Activated CD8-positive, alpha-beta memory T cell treated with anti-CD3 and anti-CD28 coated beads for 48 hours (primary cell): ENCODE measurements around the gene CATSPERE.

Experiments used
- DNase-seq, 3 experiments: peaks; one replicate each; pipeline ENCODE4 v3.0.0-alpha.2; 2020; ENCODE audit warnings: low read depth in 2 of 3, low spot score in 2 of 3

CATSPERE gene

GRCh38 chr1:244461245-244462071, at the start of gene CATSPERE:
TSS of gene CATSPERE (plus strand) at chr1:244461273. CDS start at chr1:244461430, 157 bp downstream.
- DNase-seq, result peak; percentile 40 to 57 (median 46)

GRCh38 chr1:244412176-244412575, 48.9 kb upstream of the CATSPERE start:
- DNase-seq, result no peak

- DNase-seq, result no peak
These were observed 47.3 kb upstream of the CATSPERE start for GRCh38 chr1:244413736-244414135.

GRCh38 chr1:244414543-244414942, 46.5 kb upstream of the CATSPERE start:
- no peak for DNase-seq

GRCh38 chr1:244419024-244419423, 42.0 kb upstream of the CATSPERE start:
- no peak for DNase-seq

GRCh38 chr1:244422174-244422573, 38.9 kb upstream of the CATSPERE start:
- DNase-seq, result no peak

- no peak for DNase-seq
These were observed 36.3 kb upstream of the CATSPERE start for GRCh38 chr1:244424649-244425334.

GRCh38 chr1:244427647-244428046, 33.4 kb upstream of the CATSPERE start:
- DNase-seq, result no peak

- no peak for DNase-seq
These were observed 31.3 kb upstream of the CATSPERE start for GRCh38 chr1:244429818-244430217.

GRCh38 chr1:244431166-244431565, 29.9 kb upstream of the CATSPERE start:
- DNase-seq, result no peak

GRCh38 chr1:244435562-244436205, 25.4 kb upstream of the CATSPERE start:
- peak in 1 of 3 experiments; percentile 5 for DNase-seq

- no peak for DNase-seq
These were observed 24.6 kb upstream of the CATSPERE start for GRCh38 chr1:244436336-244437085.

- DNase-seq, result no peak
These were observed 24.0 kb upstream of the CATSPERE start for GRCh38 chr1:244437086-244437468.

- no peak for DNase-seq
These were observed 21.6 kb upstream of the CATSPERE start for GRCh38 chr1:244439391-244440032.

- DNase-seq, result no peak
These were observed 18.2 kb upstream of the CATSPERE start for GRCh38 chr1:244442850-244443249.

GRCh38 chr1:244444854-244445253, 16.2 kb upstream of the CATSPERE start:
- DNase-seq, result no peak

GRCh38 chr1:244445320-244446181, 15.5 kb upstream of the CATSPERE start:
- no peak for DNase-seq

GRCh38 chr1:244447024-244447423, 14.0 kb upstream of the CATSPERE start:
- no peak for DNase-seq

GRCh38 chr1:244447552-244447951, 13.5 kb upstream of the CATSPERE start:
- no peak for DNase-seq
